K562 (cell line): ENCODE results near the gene SPATA31D4. TPM values are rescaled to one million over a fixed set of nuclear protein-coding genes. Genes with fewer than 3 reads are reported as not detected.

Experiments
- ATAC-seq: fragments of 200-7000 bp; cut with Tn5 transposase; 3 replicates; pipeline ENCODE4 v1.9.1; 2020; ENCODE audit warnings: moderate library complexity
- BruUV-seq: library from RNA; stranded (reverse); fragments of 400-500 nt; replicated peaks from 2 replicates; lab custom pipeline; 2021; lab: Mats Ljungman, UMichigan
- CTCF ChIA-PET: fragments of 300-600 bp; formaldehyde crosslinking; extraction: SDS; loops from one replicate; lab custom pipeline; 2021; ENCODE audit warnings: low intra/inter-chr PET ratio; lab: Yijun Ruan, JAX
- POLR2A ChIA-PET: fragments of 300-600, 350-650 bp; sonication (Branson Sonifier 250); formaldehyde crosslinking; extraction: SDS; loops from one replicate; lab custom pipeline; 2021; ENCODE audit warnings: antibody characterized with exemption, inconsistent platforms; lab: Yijun Ruan, JAX
- DNase-seq, 4 experiments: peaks; one replicate each; pipeline versions ENCODE4 v3.0.0 to v3.0.0-alpha.2; 2011 to 2018; ENCODE audit warnings: low spot score in 3 of 4, mixed read lengths in 3 of 4; ENCODE audit errors: extremely low read depth in 1 of 4
- FAIRE-seq: peaks from 2 replicates; lab custom pipeline; 2011; peaks lifted over from hg19 to GRCh38; lab: Jason Lieb, UNC
- H2AFZ ChIP-seq: 2 replicates; pipeline ENCODE4 v1.6.0; 2011; ENCODE audit warnings: low read depth, low read length, control low read depth, inconsistent platforms
- H3K27ac ChIP-seq: fragments of 200-600 bp; 3 replicates; pipeline ENCODE4 v1.8.0; 2011; ENCODE audit warnings: low read depth, mild to moderate bottlenecking, control low read depth, inconsistent platforms, low read length, moderate library complexity, mixed read lengths; ENCODE audit errors: extremely low read depth
- H3K27me3 ChIP-seq, 2 experiments: fragments of 300-600 bp in 1 of 2; 2 replicates in 1 of 2; 3 replicates in 1 of 2; pipeline versions ENCODE4 v1.6.0 to v1.8.0; 2011; ENCODE audit warnings: inconsistent platforms in 2 of 2, low read length in 2 of 2, mild to moderate bottlenecking in 1 of 2, mixed read lengths in 1 of 2, moderate library complexity in 1 of 2; ENCODE audit not compliant: control insufficient read depth in 2 of 2, insufficient read depth in 2 of 2
- H3K36me3 ChIP-seq: fragments of 300-600 bp; 3 replicates; pipeline ENCODE4 v1.8.0; 2011; ENCODE audit warnings: mild to moderate bottlenecking, low read length, inconsistent platforms; ENCODE audit not compliant: control insufficient read depth, insufficient read depth
- H3K4me1 ChIP-seq, 2 experiments: fragments of 200-600 bp in 1 of 2; replicated peaks in 1 of 2; 2 replicates in 1 of 2; 3 replicates in 1 of 2; pipeline versions ENCODE4 v1.5.1 to v1.8.0; 2011; ENCODE audit warnings: inconsistent platforms in 2 of 2, low read length in 2 of 2, mild to moderate bottlenecking in 1 of 2, mixed read lengths in 1 of 2, moderate library complexity in 1 of 2; ENCODE audit not compliant: control insufficient read depth in 2 of 2, insufficient read depth in 2 of 2
- H3K4me2 ChIP-seq: 2 replicates; pipeline ENCODE4 v1.6.1; 2011; ENCODE audit warnings: low read length, control low read depth, inconsistent platforms, mixed read lengths; ENCODE audit not compliant: insufficient read depth
- H3K4me3 ChIP-seq: fragments of 200-600 bp; sonication (generic), shearing (Covaris generic); 2 replicates; pipeline ENCODE4 v1.5.1; 2016; ENCODE audit warnings: control low read depth, inconsistent platforms
- H3K79me2 ChIP-seq: fragments of 200-600 bp; 3 replicates; pipeline ENCODE4 v1.8.0; 2011; ENCODE audit warnings: low read length, inconsistent platforms; ENCODE audit not compliant: control insufficient read depth, insufficient read depth
- H3K9ac ChIP-seq, 2 experiments: 2 replicates each; pipeline versions ENCODE4 v1.6.0 to v1.6.1; 2011; ENCODE audit warnings: low read depth in 2 of 2, low read length in 2 of 2, control low read depth in 1 of 2, inconsistent platforms in 1 of 2, mild to moderate bottlenecking in 1 of 2, mixed read lengths in 1 of 2; ENCODE audit not compliant: insufficient read depth in 1 of 2
- H3K9me1 ChIP-seq: one replicate; pipeline ENCODE4 v1.6.0; 2011; ENCODE audit warnings: inconsistent platforms, mild to moderate bottlenecking, low read length, moderate library complexity; ENCODE audit not compliant: control insufficient read depth, insufficient read depth
- H3K9me3 ChIP-seq: replicated peaks from 2 replicates; pipeline ENCODE4 v1.5.1; 2011; ENCODE audit warnings: low read depth, low read length, inconsistent platforms; ENCODE audit not compliant: control insufficient read depth, insufficient read depth
- H4K20me1 ChIP-seq: replicated peaks from 2 replicates; pipeline ENCODE4 v1.6.1; 2011; ENCODE audit warnings: low read length, inconsistent platforms, mixed read lengths; ENCODE audit not compliant: control insufficient read depth, insufficient read depth
- ETS2 ChIP-seq: IDR thresholded peaks from 2 replicates; pipeline ENCODE4 v1.6.1; 2016; ENCODE audit warnings: borderline replicate concordance, missing genetic modification characterization, mild to moderate bottlenecking, moderate library complexity, missing compliant biosample characterization; ENCODE audit not compliant: poor library complexity, severe bottlenecking
- HSF4 ChIP-seq: fragments of 250-450 bp; sonication (Bioruptor Pico); IDR thresholded peaks from 2 replicates; pipeline ENCODE4 v2.1.2; 2022; ENCODE audit warnings: mild to moderate bottlenecking, moderate library complexity, borderline replicate concordance
- MCM5 ChIP-seq: fragments of 450-650 bp; IDR thresholded peaks from 2 replicates; pipeline ENCODE4 v1.6.1; 2016; ENCODE audit warnings: low read depth
- NFE2L1 ChIP-seq: fragments of 450-650 bp; IDR thresholded peaks from 2 replicates; pipeline ENCODE4 v1.6.1; 2016; ENCODE audit warnings: missing genetic modification characterization, low read depth, mild to moderate bottlenecking, missing compliant biosample characterization, moderate library complexity, borderline replicate concordance
- NR2C2 ChIP-seq, 2 experiments: fragments of 200-800 bp in 1 of 2; sonication (Bioruptor generic) in 1 of 2; sonication (generic) in 1 of 2; formaldehyde crosslinking in 1 of 2; IDR thresholded peaks; 2 replicates each; pipeline versions ENCODE4 v1.6.1 to v1.8.0; 2016 to 2022; ENCODE audit warnings: mild to moderate bottlenecking in 1 of 2, missing compliant biosample characterization in 1 of 2, missing genetic modification characterization in 1 of 2, missing genetic modification reagents in 1 of 2
- POLR2A ChIP-seq: fragments of 450-650 bp; conservative IDR thresholded peaks from 2 replicates; pipeline ENCODE4 v1.6.1; 2016
- SAFB2 ChIP-seq: fragments of 200-400 bp; formaldehyde crosslinking; IDR thresholded peaks from 2 replicates; pipeline ENCODE4 v1.6.1; 2018; ENCODE audit warnings: borderline replicate concordance, low read length, low read depth, moderate library complexity; ENCODE audit not compliant: severe bottlenecking
- SMARCA4 ChIP-seq: fragments of 450-650 bp; IDR thresholded peaks from 2 replicates; pipeline ENCODE4 v1.6.1; 2016
- ZNF253 ChIP-seq: fragments of 250-450 bp; sonication (Bioruptor Pico); conservative IDR thresholded peaks from 2 replicates; pipeline ENCODE4 v1.6.1; 2021; ENCODE audit warnings: mild to moderate bottlenecking
- ZNF699 ChIP-seq: fragments of 250-450 bp; sonication (Bioruptor Pico); IDR thresholded peaks from 2 replicates; pipeline ENCODE4 v1.8.0; 2021; ENCODE audit warnings: mild to moderate bottlenecking, moderate library complexity; ENCODE audit not compliant: insufficient replicate concordance
- WGBS: fragments of 100-300 bp; shearing (Covaris generic); methylation state at CpG from one replicate; pipeline ENCODE4 v1.1.6; 2016; ENCODE audit warnings: low coverage, mixed read lengths; ENCODE audit not compliant: insufficient coverage; ENCODE audit errors: missing lambda C conversion rate; 5-methylcytosine and 5-hydroxymethylcytosine counted together
- in situ Hi-C: fragments of 300-500 bp; cut with MboI; formaldehyde crosslinking; loops from 4 replicates; pipeline ENCODE4 v1.15.0; 2018; ENCODE audit warnings: inconsistent platforms, mixed read lengths
- intact Hi-C: fragments of 100-400 bp; cut with micrococcal nuclease; formaldehyde crosslinking; loops from 2 replicates; pipeline ENCODE4 v1.14.2; 2022
- polyA plus RNA-seq, 8 experiments: library from polyadenylated mRNA; depleted of rRNA in 4 of 8; stranded (reverse) in 5 of 8; unstranded in 3 of 8; fragments of >200 nt; fragmentation: Nextera tagmentation in 2 of 8; fragmentation: Illumina TruSeq in 1 of 8; extraction: Ambion mirVana in 2 of 8; extraction: Trizol in 1 of 8; gene quantifications; 2 replicates each; pipeline versions ENCODE4 v1.2.1 to v1.2.3, GENCODE V29; 2011 to 2014; ENCODE audit warnings: inconsistent platforms in 1 of 8, missing spikeins in 1 of 8
- total RNA-seq, 7 experiments: library from RNA; depleted of rRNA in 6 of 7; stranded (reverse); fragments of >200 nt in 6 of 7; fragmentation: Illumina TruSeq in 2 of 7; extraction: Trizol in 2 of 7; gene quantifications; 2 replicates each; pipeline versions ENCODE4 v1.2.1 to v1.2.3, GENCODE V29; 2011 to 2021; ENCODE audit warnings: low replicate concordance in 1 of 7
- TF ChIP-seq, protein P1 (sequence below): fragments of 450-650 bp; IDR thresholded peaks from 2 replicates; pipeline ENCODE4 v1.6.1; 2014; ENCODE audit warnings: low read depth, mild to moderate bottlenecking, moderate library complexity, borderline replicate concordance
- TF ChIP-seq, protein P2 (sequence below): fragments of 450-650 bp; IDR thresholded peaks from 2 replicates; pipeline ENCODE4 v1.6.1; 2016; ENCODE audit warnings: low read depth

SPATA31D4 gene
- total and polyA plus RNA-seq, 9 of the 15 experiments (the other 6 are each of a cell fraction or from before 2014, with no cell fraction given) = not detected

DNA sequence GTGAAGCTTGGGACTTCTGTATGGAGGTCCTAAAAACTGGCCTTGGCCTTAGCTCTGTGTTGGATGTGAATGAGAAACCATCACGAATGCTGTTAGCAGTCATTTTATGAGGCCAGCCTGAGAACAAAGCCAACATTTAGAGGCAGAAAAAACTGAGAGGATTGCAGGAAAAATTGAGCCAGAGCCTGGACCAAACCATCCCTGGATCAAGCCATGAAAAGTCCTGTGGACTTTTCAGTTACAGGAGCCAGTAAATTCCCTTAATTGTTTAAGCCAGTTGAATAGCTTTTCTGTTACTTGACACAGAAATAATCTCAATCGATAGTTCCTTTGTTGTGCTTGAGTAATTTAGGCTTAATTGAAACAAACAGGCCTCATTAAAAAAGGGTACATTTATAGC is 42.6 kb upstream of the SPATA31D4 start (continued):
- TF ChIP-seq SAFB2 = no peak
- no peak for TF ChIP-seq HSF4 (CRISPR knock-in tag)
- TF ChIP-seq POLR2A = no peak

DNA sequence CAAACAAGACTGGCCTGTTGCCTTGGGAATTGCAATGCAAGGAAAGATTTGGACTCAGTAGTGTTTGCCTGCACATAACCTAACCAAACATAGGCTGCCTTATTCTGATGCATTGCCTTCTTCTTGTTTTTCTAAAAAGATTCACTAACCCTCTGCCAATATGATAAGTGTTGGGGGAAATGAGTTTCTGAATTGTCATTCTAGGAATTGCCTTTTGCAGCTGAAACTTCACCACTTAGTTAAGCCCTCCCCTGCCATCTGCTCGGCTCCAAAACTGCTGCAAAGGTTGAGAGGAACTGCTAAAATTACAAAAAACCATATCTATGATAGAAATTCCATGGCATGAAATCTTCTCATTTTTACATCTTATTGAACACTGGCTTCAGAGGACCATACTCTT is 41.6 kb upstream of the SPATA31D4 start:
- Histone ChIP-seq H2AFZ (no peak overlapping the region), H3K4me2 (no peak overlapping the region), H3K9me1 (no peaks in the 10 kb centered on the region), H3K9me3 (no peaks in the 10 kb centered on the region), H3K4me1 (no peaks in the 10 kb centered on the region), H3K79me2 (no peaks in the 10 kb centered on the region), H3K36me3 (no peaks in the 10 kb centered on the region), H3K4me3 (no peak overlapping the region), H3K9ac (no peak overlapping the region), H4K20me1 (no peaks in the 10 kb centered on the region), H3K27ac (no peak overlapping the region), H3K27me3 (no peaks in the 10 kb centered on the region)
- POLR2A ChIA-PET = no interaction called here
- WGBS = 0% methylated on average over 1 of the region's 1 CpG
- intact Hi-C loops = no loop called here
- BruUV-seq = no TSS peak
- no peak for DNase-seq
- TF ChIP-seq, protein P1, sequence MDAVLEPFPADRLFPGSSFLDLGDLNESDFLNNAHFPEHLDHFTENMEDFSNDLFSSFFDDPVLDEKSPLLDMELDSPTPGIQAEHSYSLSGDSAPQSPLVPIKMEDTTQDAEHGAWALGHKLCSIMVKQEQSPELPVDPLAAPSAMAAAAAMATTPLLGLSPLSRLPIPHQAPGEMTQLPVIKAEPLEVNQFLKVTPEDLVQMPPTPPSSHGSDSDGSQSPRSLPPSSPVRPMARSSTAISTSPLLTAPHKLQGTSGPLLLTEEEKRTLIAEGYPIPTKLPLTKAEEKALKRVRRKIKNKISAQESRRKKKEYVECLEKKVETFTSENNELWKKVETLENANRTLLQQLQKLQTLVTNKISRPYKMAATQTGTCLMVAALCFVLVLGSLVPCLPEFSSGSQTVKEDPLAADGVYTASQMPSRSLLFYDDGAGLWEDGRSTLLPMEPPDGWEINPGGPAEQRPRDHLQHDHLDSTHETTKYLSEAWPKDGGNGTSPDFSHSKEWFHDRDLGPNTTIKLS = no peak
- TF ChIP-seq, protein P2, sequence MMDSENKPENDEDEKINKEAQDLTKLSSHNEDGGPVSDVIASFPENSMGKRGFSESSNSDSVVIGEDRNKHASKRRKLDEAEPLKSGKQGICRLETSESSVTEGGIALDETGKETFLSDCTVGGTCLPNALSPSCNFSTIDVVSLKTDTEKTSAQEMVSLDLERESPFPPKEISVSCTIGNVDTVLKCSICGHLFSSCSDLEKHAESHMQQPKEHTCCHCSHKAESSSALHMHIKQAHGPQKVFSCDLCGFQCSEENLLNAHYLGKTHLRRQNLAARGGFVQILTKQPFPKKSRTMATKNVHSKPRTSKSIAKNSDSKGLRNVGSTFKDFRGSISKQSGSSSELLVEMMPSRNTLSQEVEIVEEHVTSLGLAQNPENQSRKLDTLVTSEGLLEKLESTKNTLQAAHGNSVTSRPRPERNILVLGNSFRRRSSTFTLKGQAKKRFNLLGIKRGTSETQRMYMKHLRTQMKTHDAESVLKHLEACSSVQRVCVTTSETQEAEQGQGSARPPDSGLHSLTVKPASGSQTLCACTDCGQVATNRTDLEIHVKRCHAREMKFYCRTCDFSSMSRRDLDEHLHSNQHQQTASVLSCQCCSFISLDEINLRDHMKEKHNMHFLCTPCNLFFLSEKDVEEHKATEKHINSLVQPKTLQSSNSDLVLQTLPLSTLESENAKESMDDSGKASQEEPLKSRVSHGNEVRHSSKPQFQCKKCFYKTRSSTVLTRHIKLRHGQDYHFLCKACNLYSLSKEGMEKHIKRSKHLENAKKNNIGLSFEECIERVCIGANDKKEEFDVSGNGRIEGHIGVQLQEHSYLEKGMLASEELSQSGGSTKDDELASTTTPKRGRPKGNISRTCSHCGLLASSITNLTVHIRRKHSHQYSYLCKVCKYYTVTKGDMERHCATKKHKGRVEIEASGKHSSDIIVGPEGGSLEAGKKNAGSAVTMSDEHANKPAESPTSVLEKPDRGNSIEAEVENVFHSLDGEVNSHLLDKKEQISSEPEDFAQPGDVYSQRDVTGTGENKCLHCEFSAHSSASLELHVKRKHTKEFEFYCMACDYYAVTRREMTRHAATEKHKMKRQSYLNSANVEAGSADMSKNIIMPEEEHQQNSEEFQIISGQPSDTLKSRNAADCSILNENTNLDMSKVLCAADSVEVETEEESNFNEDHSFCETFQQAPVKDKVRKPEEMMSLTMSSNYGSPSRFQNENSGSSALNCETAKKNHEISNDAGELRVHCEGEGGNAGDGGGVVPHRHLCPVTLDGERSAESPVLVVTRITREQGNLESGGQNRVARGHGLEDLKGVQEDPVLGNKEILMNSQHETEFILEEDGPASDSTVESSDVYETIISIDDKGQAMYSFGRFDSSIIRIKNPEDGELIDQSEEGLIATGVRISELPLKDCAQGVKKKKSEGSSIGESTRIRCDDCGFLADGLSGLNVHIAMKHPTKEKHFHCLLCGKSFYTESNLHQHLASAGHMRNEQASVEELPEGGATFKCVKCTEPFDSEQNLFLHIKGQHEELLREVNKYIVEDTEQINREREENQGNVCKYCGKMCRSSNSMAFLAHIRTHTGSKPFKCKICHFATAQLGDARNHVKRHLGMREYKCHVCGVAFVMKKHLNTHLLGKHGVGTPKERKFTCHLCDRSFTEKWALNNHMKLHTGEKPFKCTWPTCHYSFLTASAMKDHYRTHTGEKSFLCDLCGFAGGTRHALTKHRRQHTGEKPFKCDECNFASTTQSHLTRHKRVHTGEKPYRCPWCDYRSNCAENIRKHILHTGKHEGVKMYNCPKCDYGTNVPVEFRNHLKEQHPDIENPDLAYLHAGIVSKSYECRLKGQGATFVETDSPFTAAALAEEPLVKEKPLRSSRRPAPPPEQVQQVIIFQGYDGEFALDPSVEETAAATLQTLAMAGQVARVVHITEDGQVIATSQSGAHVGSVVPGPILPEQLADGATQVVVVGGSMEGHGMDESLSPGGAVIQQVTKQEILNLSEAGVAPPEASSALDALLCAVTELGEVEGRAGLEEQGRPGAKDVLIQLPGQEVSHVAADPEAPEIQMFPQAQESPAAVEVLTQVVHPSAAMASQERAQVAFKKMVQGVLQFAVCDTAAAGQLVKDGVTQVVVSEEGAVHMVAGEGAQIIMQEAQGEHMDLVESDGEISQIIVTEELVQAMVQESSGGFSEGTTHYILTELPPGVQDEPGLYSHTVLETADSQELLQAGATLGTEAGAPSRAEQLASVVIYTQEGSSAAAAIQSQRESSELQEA = no peak
- TF ChIP-seq MCM5 = no peak
- no peak for TF ChIP-seq ZNF253 (CRISPR knock-in tag)
- no peak for TF ChIP-seq NR2C2 (CRISPR knock-in tag; IDR thresholded peaks at IDR 0.05)
- TF ChIP-seq NR2C2 (tag; IDR thresholded peaks at IDR 0.05) = no peak
- no peak for TF ChIP-seq ZNF699 (CRISPR knock-in tag)
- TF ChIP-seq SMARCA4 = no peak
- no peak for TF ChIP-seq ETS2
- TF ChIP-seq NFE2L1 (tag) = no peak
- no peak for FAIRE-seq
- no peak for ATAC-seq
- CTCF ChIA-PET = no interaction called here
- in situ Hi-C loops = no loop called here
